Measurements from ENCODE around the gene TSPY9.
"Not testable (repeated sequence)": the region's sequence is repeated elsewhere in the genome, so short reads cannot be mapped to it uniquely, and the experiment has no call there.

Gene TSPY9

GRCh38 chrY:9527580-9527979, 40.5 kb downstream of the TSPY9 start, which contains the start of gene TSPY10:
TSS of gene TSPY10 (plus strand) at chrY:9527880. CDS start at chrY:9527926, 46 bp downstream.
- not testable (repeated sequence) for H3K23ac ChIP-seq (ENCODE audit: low read length); H2BK12ac ChIP-seq (ENCODE audit: low read length); H2AFZ ChIP-seq (ENCODE audit: insufficient read depth, low read length, poor library complexity); H3K9me3 ChIP-seq (ENCODE audit: insufficient read depth, low read depth, low read length); H4K12ac ChIP-seq (ENCODE audit: low read depth, low read length); H3K9ac ChIP-seq (ENCODE audit: low read length); H2BK120ac ChIP-seq (ENCODE audit: insufficient read depth, low read length, poor library complexity); H3K18ac ChIP-seq (ENCODE audit: low read length); H3K14ac ChIP-seq (ENCODE audit: low read length); H3K4me2 ChIP-seq (ENCODE audit: low read length); H3K4ac ChIP-seq (ENCODE audit: low read depth, low read length); H3K4me3 ChIP-seq (ENCODE audit: low read depth, low read length); H2AK5ac ChIP-seq (ENCODE audit: low read length); H2BK5ac ChIP-seq (ENCODE audit: low read depth, low read length, poor library complexity); DNase-seq; H3K36me3 ChIP-seq (ENCODE audit: control insufficient read depth in 1 of 2, insufficient read depth in 2 of 2, low read length in 2 of 2); H4K91ac ChIP-seq (ENCODE audit: low read depth, low read length); H3K27me3 ChIP-seq (ENCODE audit: insufficient read depth, low read length); H3K27ac ChIP-seq (ENCODE audit: low read depth, low read length); H3K79me1 ChIP-seq (ENCODE audit: low read length); H3K79me2 ChIP-seq (ENCODE audit: control insufficient read depth, insufficient read depth, low read length, poor library complexity); H3K4me1 ChIP-seq (ENCODE audit: control insufficient read depth in 1 of 2, insufficient read depth in 2 of 2, low read length in 2 of 2); H4K8ac ChIP-seq (ENCODE audit: low read depth, low read length)
- no CpG with 5 or more reads among the region's 26 CpGs for WGBS (ENCODE audit: extremely low coverage, insufficient coverage, insufficient read length)
